Dedifferentiated amniotic fluid mesenchymal stem cell (primary cell): Measurements from ENCODE around the gene GDPD5.

ENCODE experiments used
- DNase-seq: peaks from one replicate; pipeline ENCODE4 v3.0.0-alpha.2; 2016; ENCODE audit errors: extremely low spot score

Gene GDPD5

DNA sequence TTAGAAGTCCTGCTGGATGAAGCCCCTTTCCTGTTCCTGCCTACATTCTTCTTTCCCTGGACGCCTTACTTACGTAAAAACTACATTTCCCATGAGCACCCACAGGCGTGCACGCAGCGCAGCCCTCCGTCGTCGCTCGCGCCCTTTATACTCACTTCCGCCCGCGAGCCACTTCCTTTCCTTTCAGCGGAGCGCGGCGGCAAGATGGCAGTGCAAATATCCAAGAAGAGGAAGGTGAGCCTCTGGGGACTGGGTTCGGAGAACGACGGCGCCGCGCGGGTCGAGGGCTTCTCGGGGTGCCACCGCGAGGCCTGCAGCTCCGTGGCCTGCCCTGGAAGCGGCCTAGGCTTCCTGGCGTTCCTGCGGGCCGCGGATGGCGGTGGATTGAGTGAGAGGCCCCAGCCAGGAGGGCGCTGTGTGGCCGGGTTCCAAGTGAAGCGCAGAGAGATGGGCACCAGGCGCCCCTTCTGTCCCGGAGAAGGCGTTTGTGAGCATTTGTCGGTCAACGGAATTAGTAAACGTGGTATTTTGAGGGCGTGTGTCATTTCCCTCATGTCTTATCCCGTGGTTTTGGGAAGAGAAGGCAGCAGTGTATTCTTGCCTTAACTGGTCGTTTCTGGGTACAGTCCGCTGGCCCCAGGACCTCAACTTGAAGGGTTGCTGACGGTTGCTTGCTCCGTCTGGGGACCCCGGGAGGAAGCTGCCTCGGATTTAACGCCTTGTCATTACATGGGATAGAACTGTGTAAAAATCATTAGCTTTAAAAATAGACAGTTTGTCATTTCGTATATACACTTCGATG is 126.2 kb downstream of the GDPD5 start, which contains the start of gene RPS3:
TSS of gene RPS3 (plus strand) at position 175 of the 802 bp plus-strand sequence. CDS start at position 205, 30 bp downstream.
- peak; percentile 92 for DNase-seq

DNA sequence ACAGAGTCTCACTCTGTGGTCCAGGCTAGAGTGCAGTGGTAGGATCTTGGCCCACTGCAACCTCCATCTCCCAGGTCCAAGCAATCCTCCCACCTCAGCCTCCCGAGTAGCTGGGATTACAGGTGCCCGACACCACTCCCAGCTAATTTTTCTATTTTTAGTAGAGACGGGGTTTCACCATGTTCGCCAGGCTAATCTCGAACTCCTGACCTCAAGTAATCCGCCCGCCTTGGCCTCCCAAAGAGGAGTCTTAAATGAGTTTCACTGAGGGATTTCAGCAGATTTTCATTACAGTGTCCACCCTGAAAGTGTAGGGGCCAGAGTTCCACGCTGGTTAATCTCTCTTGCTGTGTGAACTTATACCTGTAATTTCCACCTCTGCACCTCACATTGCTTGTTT is 126.8 kb downstream of the GDPD5 start:
- DNase-seq = no peak

DNA sequence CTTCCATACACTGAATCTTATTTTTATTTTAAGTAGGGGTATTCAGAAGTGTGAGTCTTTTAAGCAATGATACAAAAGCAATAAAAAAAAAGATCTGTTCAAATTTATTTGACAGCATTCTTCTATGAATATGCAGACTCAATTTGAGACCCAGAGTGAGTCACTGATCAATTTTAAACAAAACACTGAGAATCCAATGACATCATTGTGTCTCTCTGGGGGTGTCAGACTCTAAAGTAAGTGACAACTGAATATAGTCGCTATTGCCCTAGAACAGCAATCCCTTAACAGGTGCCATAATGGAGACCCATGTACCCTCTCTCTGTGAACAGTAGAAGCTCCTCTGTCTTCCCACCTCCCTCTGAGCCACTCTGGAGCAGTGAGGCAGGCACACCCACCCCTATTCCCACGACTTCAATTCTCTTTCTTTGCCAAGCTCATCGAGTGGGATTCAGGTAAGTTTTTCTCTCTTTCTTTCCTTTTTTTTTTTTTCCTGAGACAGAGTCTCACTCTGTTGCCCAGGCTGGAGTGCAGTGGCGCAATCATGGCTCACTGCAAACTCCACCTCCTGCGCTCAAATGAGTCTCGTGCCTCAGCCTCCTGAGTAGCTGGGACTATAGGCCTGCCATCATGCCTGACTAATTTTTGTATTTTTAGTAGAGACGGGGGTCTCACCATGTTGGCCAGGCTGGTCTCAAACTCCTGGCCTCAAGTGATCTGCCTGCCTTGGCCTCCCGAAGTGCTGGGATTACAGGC is 131.5 kb downstream of the GDPD5 start:
- DNase-seq = no peak

DNA sequence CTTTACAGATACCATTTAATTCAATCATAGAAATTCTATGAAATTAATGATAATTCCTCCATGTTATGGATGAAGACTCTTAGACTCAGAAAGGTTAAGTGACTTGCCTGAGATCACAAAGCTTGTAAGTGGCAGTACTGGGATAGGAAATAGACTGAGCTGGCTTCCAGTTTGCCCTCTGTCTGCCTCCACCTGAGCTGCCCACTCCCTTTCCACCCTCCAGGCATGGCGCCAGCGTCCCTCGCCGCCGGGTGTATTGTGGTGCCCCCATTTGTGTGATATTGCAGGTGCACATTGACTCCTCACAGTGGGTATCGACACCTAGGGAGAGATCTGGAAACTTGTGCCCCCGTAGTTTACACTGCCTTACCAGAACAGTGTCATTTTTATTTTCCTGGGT is 135.8 kb downstream of the GDPD5 start:
- DNase-seq = no peak

DNA sequence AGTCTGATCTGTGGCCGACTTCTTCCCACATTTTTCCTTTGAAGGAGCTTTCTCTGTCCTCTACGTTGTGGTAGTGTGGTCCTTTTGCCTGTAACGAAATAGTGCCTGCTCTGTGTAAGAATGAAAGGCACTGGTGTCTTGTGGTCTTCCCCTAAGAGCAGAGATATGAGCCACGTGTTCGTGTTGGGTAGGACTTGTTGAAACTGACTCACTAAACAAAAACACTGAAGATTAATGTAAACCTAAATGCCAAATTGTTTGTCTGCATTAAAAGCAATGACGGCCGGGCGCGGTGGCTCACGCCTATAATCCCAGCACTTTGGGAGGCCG is 136.5 kb downstream of the GDPD5 start:
- no peak for DNase-seq

DNA sequence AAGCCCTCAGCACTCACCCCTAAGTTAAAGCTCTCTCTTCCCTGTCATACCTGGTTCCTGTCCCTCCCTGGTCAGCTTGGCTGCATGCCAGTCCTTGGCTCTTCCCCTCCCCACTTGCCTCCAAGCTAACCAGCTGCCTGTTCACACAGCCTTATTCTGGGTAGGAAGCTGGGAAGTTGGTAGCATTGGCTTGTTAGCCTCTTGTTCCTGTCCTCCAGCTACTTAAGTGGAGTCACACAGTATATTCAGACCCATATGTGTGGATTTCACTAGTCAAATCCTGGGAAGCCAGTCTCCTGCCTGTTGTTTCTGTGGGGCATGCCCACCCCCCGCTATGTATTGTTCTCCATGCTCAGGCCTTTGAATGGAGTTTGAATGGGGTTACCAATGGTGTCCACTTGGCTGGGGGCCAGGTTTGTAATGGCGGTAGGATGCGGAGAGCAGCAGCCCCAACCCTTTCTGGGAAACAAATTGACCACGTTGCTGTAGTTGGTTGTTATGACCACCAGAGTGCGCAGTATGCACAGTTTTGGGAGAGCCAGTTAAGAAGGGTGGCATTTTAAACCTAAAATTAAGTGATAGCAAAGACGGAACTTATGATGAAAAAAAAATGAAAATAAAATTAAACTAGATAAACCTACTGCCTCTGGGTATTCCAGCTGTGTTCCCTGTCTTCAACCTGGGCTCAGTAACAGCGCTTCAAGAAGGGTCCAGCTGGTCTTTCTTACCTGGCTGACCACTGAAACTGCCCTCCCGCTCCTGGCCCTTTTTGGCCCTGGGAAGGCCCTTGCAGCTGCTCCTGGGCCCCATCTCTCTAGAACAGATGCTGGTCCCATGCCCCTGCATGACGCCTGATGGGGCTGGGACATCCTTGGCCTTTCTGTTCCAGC is 137.1 kb downstream of the GDPD5 start:
- DNase-seq = peak; percentile 81

DNA sequence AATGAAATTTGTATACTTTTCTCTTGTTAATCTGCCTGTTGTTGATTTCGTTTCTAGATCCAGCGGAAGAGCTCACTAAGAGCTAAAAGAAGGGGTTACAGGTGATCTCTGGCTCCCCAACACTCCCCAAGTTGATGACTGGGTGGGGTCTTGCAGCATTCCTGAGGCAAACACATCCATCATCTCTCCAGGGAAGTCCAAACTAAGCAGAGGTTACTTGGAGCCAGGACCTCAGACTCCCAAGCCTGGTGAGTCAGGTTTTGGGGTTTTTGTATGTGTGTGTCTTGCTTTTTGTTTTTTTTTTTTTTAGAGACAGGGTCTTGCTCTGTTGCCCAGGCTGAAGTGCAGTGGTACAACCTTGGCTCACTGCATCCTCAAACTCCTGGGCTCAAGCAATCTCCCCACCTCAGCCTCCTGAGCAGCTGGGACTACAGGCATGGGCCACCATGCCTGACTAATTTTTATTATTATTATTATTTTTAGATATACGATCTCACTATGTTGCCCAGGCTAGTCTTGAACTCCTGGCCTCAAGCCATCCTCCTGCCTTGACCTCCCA is 137.9 kb downstream of the GDPD5 start:
- DNase-seq = no peak

DNA sequence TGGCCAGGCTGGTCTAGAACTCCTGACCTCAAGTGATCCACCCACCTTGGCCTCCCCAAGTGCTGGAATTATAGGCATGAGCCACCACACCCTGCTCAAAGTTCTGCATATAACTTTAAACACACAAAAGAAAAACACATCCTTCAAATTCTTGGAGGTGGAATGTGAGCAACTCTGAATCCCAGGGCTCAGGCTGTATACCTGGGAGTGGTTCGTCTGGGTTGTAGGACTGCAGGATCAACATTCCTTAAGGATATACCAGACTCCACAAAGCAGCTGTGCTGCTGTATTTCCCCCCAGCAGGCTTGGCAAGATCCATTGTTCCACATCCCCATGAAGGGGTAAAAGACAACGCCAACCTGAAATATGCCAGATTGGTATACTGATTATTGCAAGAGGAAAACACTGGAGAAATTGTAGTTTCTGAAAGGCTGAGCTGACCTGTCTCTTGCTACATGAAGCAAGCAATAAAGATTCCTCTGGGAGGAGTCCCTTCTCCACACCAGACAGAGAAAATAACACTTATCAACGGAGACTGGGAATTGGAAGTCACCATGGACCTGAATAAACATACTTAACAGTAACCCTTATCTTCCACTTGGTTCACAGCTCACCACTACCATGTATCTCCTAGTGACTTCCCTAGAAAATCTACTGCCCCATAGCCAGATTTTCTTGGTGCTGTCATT is 138.7 kb downstream of the GDPD5 start:
- no peak for DNase-seq
